Measurements from ENCODE around the gene NVL.

NVL gene

DNA sequence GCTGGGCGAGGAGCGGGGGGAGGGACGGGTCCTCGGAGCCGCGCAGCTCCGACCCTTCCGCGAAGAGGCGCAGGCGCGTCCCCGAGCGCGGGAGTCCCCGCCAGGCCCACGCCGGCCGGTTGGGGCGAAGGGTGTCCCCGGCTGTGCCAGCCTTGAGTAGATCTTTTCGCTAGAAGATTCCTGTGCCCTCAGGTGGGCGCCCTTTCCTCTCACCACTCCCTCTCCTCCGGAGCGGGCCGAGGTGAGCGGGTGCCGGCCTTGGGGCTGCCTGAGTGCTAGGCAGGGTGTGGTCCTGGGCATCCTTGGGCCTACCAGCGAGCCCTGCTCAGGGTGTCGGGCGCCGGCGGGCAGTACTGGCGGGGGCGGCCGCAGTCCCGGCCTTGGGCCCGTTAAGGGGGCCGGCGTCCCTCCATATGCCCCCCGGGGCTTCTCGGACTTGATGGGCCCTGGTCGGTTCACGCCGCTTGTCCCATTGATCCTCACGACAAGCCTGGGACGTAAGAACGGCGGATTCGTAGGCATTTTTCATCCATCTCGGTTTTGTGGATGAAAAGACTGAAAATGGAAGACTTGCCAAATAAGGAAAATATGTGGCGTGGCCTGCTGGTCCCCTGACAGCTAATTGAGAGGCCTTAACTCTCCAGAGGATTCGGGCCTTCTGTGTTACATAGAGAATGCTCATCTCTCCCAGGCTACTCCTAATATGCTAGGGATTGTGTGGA, 146.2 kb downstream of the NVL start:
- TF ChIP-seq, protein P1, sequence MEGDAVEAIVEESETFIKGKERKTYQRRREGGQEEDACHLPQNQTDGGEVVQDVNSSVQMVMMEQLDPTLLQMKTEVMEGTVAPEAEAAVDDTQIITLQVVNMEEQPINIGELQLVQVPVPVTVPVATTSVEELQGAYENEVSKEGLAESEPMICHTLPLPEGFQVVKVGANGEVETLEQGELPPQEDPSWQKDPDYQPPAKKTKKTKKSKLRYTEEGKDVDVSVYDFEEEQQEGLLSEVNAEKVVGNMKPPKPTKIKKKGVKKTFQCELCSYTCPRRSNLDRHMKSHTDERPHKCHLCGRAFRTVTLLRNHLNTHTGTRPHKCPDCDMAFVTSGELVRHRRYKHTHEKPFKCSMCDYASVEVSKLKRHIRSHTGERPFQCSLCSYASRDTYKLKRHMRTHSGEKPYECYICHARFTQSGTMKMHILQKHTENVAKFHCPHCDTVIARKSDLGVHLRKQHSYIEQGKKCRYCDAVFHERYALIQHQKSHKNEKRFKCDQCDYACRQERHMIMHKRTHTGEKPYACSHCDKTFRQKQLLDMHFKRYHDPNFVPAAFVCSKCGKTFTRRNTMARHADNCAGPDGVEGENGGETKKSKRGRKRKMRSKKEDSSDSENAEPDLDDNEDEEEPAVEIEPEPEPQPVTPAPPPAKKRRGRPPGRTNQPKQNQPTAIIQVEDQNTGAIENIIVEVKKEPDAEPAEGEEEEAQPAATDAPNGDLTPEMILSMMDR (IDR thresholded peaks at IDR 0.05; ENCODE audit: low read depth, low read length, missing control alignments): no peak
- peak; percentile 12 for DNase-seq (ENCODE audit: extremely low read depth, low read depth)

DNA sequence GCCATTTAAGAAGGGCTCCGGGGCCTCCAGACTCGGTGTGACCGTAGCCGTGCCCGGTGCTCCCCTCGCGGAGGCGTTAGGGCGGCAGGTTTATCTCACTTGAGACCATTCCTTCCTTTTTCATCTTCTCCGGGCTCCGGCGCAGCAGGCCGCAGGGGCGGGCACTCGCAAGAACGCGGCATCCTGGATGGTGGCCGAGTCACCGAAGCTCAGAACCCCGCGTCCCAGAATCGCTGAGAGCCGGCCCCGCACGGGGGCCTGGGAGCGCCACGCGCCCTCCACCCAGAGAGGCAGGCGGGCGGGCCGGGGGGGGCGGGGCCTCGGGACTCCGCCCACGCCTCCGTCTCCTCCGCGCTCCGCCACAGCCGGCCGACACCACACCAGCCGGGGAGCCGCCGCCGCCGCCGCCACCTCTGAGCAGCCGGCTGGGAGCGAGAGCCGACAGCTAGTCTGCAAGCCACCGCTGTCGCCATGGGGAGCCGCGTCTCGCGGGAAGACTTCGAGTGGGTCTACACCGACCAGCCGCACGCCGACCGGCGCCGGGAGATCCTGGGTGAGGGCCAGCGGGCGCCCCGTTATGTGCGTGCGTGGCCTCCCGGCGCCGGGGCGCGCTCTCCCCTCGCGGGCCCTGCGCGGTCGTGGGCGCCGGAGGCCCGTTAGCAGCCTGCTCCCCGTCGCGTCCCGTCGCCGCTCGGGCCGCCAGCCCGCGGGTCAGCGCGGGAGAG, 146.9 kb downstream of the NVL start, which contains the start of gene DEGS1:
DEGS1 (plus strand) TSS at position 375 of the 725 bp plus-strand sequence; CDS start at position 472, 97 bp downstream.
- TF ChIP-seq, protein P1 (IDR thresholded peaks at IDR 0.05; ENCODE audit: low read depth, low read length, missing control alignments): no peak
- peak within 1 kb of the TSS; percentile 81 for H3K4me3 ChIP-seq (replicated peaks; ENCODE audit: low read depth, low read length)
- peak; percentile 25 for DNase-seq (ENCODE audit: extremely low read depth, low read depth)

More for the DNA sequence above, 146.2 kb downstream of the NVL start:
- H3K4me3 ChIP-seq (replicated peaks; ENCODE audit: low read depth, low read length): peak overlapping the region; percentile 81

DNA sequence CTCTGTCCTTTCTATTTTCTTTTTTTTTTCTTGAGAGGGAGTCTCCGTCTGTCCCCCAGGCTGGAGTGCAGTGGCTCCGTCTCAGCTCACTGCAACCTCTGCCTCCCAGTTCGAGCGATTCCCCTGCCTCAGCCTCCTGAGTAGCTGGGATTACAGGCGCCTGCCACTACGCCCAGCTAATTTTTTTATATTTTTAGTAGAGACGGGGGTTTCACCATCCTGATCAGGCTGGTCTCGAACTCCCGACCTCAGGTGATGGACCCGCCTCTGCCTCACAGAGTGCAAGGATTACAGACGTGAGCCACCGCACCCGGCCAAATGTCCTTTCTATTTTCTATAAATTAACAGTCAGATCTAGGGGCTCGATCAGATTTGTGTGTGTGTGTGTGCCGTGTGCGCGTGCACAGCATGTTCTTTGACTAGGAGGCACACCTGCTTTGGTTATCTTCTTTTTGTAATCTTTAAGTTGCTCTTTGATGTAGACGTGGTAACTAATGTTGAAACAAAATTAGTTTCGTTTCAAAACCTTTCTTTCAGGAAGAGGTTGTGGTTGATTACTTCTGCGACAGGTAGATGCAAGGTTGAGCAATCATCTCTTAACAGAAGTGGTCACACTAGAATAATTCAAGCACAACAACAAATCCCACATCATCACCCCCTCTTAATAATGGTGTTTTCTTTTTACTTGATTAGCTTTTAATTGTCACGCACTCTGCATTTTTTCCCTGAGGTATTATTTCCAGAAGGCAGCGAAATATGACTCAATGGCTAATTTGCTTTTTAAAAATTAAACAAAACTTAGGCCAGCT, 147.7 kb downstream of the NVL start:
- no peak for DNase-seq (ENCODE audit: extremely low read depth, low read depth)
- peak overlapping the region; percentile 81 for H3K4me3 ChIP-seq (replicated peaks; ENCODE audit: low read depth, low read length)
- TF ChIP-seq, protein P1 (IDR thresholded peaks at IDR 0.05; ENCODE audit: low read depth, low read length, missing control alignments): no peak

DNA sequence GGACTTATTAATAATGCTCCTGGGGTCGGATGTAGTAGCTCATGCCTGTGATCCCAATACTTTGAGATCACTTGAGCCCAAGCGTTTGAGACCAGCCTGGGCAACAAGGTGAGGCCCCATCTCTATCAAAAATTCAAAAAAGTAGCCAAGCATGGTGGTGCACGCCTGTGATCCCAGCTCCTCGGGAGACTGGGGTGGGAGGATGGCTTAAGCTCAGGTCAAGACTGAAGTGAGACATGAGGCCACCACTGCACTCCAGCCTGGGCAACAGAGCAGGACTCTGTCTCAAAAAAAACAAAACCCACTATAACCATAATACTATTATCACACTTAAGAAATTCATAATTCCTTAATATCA, 148.5 kb downstream of the NVL start:
- no peak overlapping the region for H3K4me3 ChIP-seq (replicated peaks; ENCODE audit: low read depth, low read length)
- DNase-seq (ENCODE audit: extremely low read depth, low read depth): no peak
- TF ChIP-seq, protein P1 (IDR thresholded peaks at IDR 0.05; ENCODE audit: low read depth, low read length, missing control alignments): no peak

DNA sequence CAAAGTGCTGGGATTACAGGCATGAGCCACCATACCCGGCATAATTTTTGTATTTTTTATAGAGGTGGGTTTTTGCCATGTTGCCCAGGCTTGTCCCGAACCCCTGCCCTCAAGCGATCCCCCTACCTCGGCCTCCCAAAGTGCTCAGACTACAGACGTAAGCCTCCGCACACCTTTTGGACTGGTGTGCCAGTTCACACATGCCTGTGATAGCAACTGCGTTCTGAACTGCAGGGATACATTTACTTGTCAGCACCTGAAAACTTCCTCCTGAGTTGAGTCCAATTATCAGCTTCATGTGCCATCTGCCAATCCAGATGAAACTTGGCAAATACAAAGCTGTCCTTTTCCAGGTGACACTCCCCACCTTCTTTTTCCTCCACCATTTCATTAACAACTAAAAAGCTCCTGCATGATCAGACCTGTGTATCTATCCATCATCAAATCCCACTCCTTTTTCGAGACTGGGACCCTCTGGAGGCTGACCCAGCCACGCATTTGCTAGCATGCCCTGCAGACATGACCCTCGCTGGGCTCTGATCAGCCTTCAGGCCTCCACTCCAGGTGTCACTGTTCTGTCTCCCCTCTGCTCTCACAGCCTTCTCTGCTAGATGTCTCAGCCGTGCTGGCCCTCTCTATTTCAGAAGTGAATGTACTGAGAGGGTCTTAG, 149.1 kb downstream of the NVL start:
- no peak overlapping the region for H3K4me3 ChIP-seq (replicated peaks; ENCODE audit: low read depth, low read length)
- DNase-seq (ENCODE audit: extremely low read depth, low read depth): no peak
- TF ChIP-seq, protein P1 (IDR thresholded peaks at IDR 0.05; ENCODE audit: low read depth, low read length, missing control alignments): no peak

DNA sequence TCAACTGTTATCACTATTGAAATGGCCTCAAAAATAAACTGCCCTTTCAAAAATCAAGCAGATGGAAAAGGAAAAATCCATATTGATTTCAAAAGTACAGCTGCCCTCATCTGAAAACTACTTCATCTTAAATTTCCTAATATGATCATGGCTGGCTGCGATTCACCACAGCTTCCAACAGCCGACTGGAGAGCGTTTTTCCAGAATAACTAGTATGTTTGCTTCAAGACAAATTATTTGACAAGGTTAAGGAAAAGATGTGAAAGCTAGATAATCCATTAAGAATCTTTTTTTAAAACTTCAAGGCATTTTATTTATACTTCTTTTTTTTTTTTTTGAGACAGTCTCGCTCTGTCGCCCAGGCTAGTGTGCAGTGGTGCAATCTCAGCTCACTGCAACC, 151.1 kb downstream of the NVL start:
- DNase-seq (ENCODE audit: extremely low read depth, low read depth): no peak
- TF ChIP-seq, protein P1 (IDR thresholded peaks at IDR 0.05; ENCODE audit: low read depth, low read length, missing control alignments): no peak
- no peak overlapping the region for H3K4me3 ChIP-seq (replicated peaks; ENCODE audit: low read depth, low read length)
